B cell (primary cell): ENCODE measurements around the gene NAV2. TPM values are rescaled to one million over a fixed set of nuclear protein-coding genes. Genes with fewer than 3 reads are reported as not detected.

Experiments used
- ATAC-seq: fragments of 200-7000 bp; cut with Tn5 transposase; one replicate; pipeline ENCODE4 v1.10.0; 2021; ENCODE audit warnings: low read depth, mild to moderate bottlenecking, moderate number of reproducible peaks, moderate library complexity
- CTCF ChIA-PET: fragments of 350-600 bp; sonication (Branson Sonifier 250); formaldehyde crosslinking; loops from one replicate; lab custom pipeline; 2021; ENCODE audit warnings: antibody characterized with exemption, inconsistent platforms; lab: Charles Lee
- POLR2A ChIA-PET: fragments of 350-600 bp; sonication (Branson Sonifier 250); formaldehyde crosslinking; loops from one replicate; lab custom pipeline; 2021; ENCODE audit warnings: antibody characterized with exemption; lab: Charles Lee
- DNase-seq: peaks from one replicate; pipeline ENCODE4 v3.0.0; 2013
- H2AFZ ChIP-seq: 2 replicates; pipeline ENCODE4 v1.6.1; 2012; ENCODE audit warnings: mild to moderate bottlenecking, low read depth, low read length; ENCODE audit not compliant: insufficient read depth, poor library complexity, severe bottlenecking
- H3K27ac ChIP-seq, 2 donors: 1 replicate in 1 of 2; 2 replicates in 1 of 2; pipeline ENCODE4 v1.5.1; 2012 to 2013; ENCODE audit warnings: low read length in 2 of 2, mild to moderate bottlenecking in 2 of 2, moderate library complexity in 1 of 2
- H3K27me3 ChIP-seq, 4 experiments: fragments of 200-600 bp in 1 of 4; sonication (generic) in 1 of 4; replicated peaks in 1 of 4; 1 replicate in 2 of 4; 2 replicates in 2 of 4; pipeline versions ENCODE4 v1.6.1 to v1.7.0; 2013 to 2016; ENCODE audit warnings: low read length in 3 of 4, mild to moderate bottlenecking in 2 of 4, mixed read lengths in 1 of 4, moderate library complexity in 1 of 4; ENCODE audit not compliant: insufficient read depth in 4 of 4, control insufficient read depth in 3 of 4; ENCODE audit errors: control extremely low read depth in 1 of 4
- H3K36me3 ChIP-seq, 2 experiments: replicated peaks in 1 of 2; 1 replicate in 1 of 2; 2 replicates in 1 of 2; pipeline versions ENCODE4 v1.6.1 to v1.7.1; 2013; ENCODE audit warnings: low read length in 1 of 2; ENCODE audit not compliant: insufficient read depth in 2 of 2, control insufficient read depth in 1 of 2; ENCODE audit errors: control extremely low read depth in 1 of 2, extremely low read depth in 1 of 2
- H3K4me1 ChIP-seq, 2 donors: fragments of 200-600 bp in 1 of 2; sonication (generic) in 1 of 2; 1 replicate in 1 of 2; 2 replicates in 1 of 2; pipeline versions ENCODE4 v1.5.1 to v1.6.1; 2013 to 2017; ENCODE audit warnings: low read length in 2 of 2; ENCODE audit not compliant: control insufficient read depth in 2 of 2, insufficient read depth in 2 of 2
- H3K4me2 ChIP-seq: replicated peaks from 2 replicates; pipeline ENCODE3; 2012; ENCODE audit warnings: mild to moderate bottlenecking, low read depth, low read length; ENCODE audit not compliant: poor library complexity, severe bottlenecking
- H3K4me3 ChIP-seq, 5 experiments: fragments of 200-600 bp in 1 of 5; sonication (generic) in 1 of 5; 1 replicate in 3 of 5; 2 replicates in 2 of 5; pipeline versions ENCODE4 v1.5.1 to v1.7.0; 2011 to 2016; ENCODE audit warnings: low read length in 4 of 5, mild to moderate bottlenecking in 4 of 5, low read depth in 2 of 5, control low read depth in 1 of 5, moderate library complexity in 1 of 5; ENCODE audit not compliant: insufficient read depth in 1 of 5; ENCODE audit errors: control extremely low read depth in 1 of 5, extremely low read depth in 1 of 5
- H3K79me2 ChIP-seq: fragments of 200-600 bp; sonication (generic); one replicate; pipeline ENCODE4 v1.6.0; 2016; ENCODE audit warnings: low read length; ENCODE audit not compliant: control insufficient read depth, insufficient read depth
- H3K9ac ChIP-seq: fragments of 200-600 bp; sonication (generic); 2 replicates; pipeline ENCODE4 v1.6.1; 2017; ENCODE audit warnings: mild to moderate bottlenecking, low read length, moderate library complexity
- H3K9me3 ChIP-seq, 3 donors: one replicate each; pipeline versions ENCODE4 v1.6.1 to v1.7.1; 2013; ENCODE audit warnings: low read length in 2 of 3; ENCODE audit not compliant: control insufficient read depth in 2 of 3, insufficient read depth in 1 of 3; ENCODE audit errors: control extremely low read depth in 1 of 3
- H4K20me1 ChIP-seq: 2 replicates; pipeline ENCODE4 v1.6.0; 2012; ENCODE audit warnings: mild to moderate bottlenecking, low read length; ENCODE audit not compliant: insufficient read depth, control insufficient read depth, poor library complexity, severe bottlenecking
- H3K27ac Mint-ChIP-seq: one replicate; pipeline ENCODE4 v1.8.0; 2021; ENCODE audit warnings: mixed read lengths
- H3K27me3 Mint-ChIP-seq: one replicate; pipeline ENCODE4 v1.8.0; 2021; ENCODE audit warnings: mixed read lengths
- H3K4me1 Mint-ChIP-seq: one replicate; pipeline ENCODE4 v1.8.0; 2021; ENCODE audit warnings: mixed read lengths
- H3K4me3 Mint-ChIP-seq: one replicate; pipeline ENCODE4 v1.8.0; 2021; ENCODE audit warnings: mixed read lengths
- H3K9me3 Mint-ChIP-seq: one replicate; pipeline ENCODE4 v1.8.0; 2022; ENCODE audit warnings: mixed read lengths; ENCODE audit not compliant: insufficient read depth
- CTCF ChIP-seq: fragments of 200-600 bp; IDR thresholded peaks from one replicate; pipeline ENCODE4 v1.8.0; 2022; ENCODE audit warnings: antibody characterized with exemption, mild to moderate bottlenecking
- EZH2 ChIP-seq: IDR thresholded peaks from 2 replicates; pipeline ENCODE4 v1.6.1; 2012; ENCODE audit warnings: borderline replicate concordance, low read depth, mild to moderate bottlenecking, moderate library complexity, low read length; ENCODE audit not compliant: insufficient read depth, poor library complexity, severe bottlenecking
- WGBS: methylation state at CpG from one replicate; pipeline ENCODE4 v1.1.5; 2013; ENCODE audit warnings: missing lambda C conversion rate; ENCODE audit not compliant: insufficient coverage; 5-methylcytosine and 5-hydroxymethylcytosine counted together
- intact Hi-C: fragments of 100-400 bp; cut with micrococcal nuclease; formaldehyde crosslinking; loops from one replicate; pipeline ENCODE4 v1.10.0; 2022
- polyA plus RNA-seq: library from polyadenylated mRNA; depleted of rRNA; stranded (reverse); fragments of >200 nt; gene quantifications from 2 replicates; pipeline ENCODE4 v1.2.3, GENCODE V29; 2012
- total RNA-seq, 2 donors: library from RNA; stranded (reverse); fragments of 120-200 nt in 1 of 2; gene quantifications; 1 replicate in 1 of 2; 2 replicates in 1 of 2; pipeline versions ENCODE4 v1.2.3 to v1.2.4, GENCODE V29; 2013 to 2022

The NAV2 gene
- total and polyA plus RNA-seq, 2 donors (not counting 1 experiment from before 2014, with no cell fraction given), result 0.82 to 22.2 TPM

- POLR2A ChIA-PET, result no interaction called here
- Mint-ChIP-seq H3K4me1 (no peaks in the 10 kb centered on the region), H3K27me3 (peaks cover 9% of the 10 kb centered on the region), H3K9me3 (no peaks in the 10 kb centered on the region), H3K4me3 (no peak overlapping the region), H3K27ac (no peak overlapping the region)
- H2AFZ ChIP-seq, result no peak overlapping the region
- no peaks in the 10 kb centered on the region for H3K4me1 ChIP-seq
- H3K4me3 ChIP-seq, result no peak overlapping the region
- H3K36me3 ChIP-seq, result no peaks in the 10 kb centered on the region
- no peak overlapping the region for H3K27ac ChIP-seq
- no peak overlapping the region for H3K9ac ChIP-seq
- ATAC-seq (no peak), DNase-seq (no peak)
- H3K27me3 ChIP-seq, result peaks cover 0 to 7% (median 2%) of the 10 kb centered on the region in 4 experiments
- no peaks in the 10 kb centered on the region for H3K9me3 ChIP-seq
- H3K4me2 ChIP-seq, result no peak overlapping the region
- CTCF ChIA-PET, result interaction anchor here (0.6 to 1.6 kb wide), 2 partner anchors 10 to 307 kb away, joined by 3 to 4 read pairs; no protein-coding TSS in a partner anchor
- no peaks in the 10 kb centered on the region for H4K20me1 ChIP-seq
- H3K79me2 ChIP-seq, result no peaks in the 10 kb centered on the region
- intact Hi-C loops, result no loop called here
- 92% methylated on average over 3 of the region's 3 CpGs for WGBS
- TF ChIP-seq EZH2 (no peak), CTCF (no peak)
These were observed 105.2 kb downstream of the NAV2 start for GRCh38 chr11:19817870-19818269.

DNA sequence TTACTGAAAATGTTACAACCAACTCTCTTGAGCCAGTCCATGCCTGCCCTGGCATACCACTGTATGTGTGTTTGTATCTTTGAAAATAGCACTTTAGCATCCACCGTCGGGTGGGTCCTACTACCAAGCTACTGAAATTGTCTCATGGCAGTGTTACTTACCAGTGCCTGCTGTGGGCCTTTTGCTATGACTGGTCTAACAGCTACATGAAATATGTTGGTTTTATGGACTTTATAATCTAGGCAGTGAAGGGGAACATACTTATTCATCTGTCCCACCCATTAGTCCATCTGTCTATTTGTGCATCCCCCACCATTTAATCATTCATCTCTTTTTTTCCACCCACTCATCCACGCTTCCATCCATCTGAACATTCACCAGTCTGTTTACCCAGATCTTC, 106.0 kb downstream of the NAV2 start:
- no peaks in the 10 kb centered on the region for H3K4me1 ChIP-seq
- H3K9me3 ChIP-seq, result no peaks in the 10 kb centered on the region
- no peak for TF ChIP-seq CTCF
- TF ChIP-seq EZH2, result no peak
- ATAC-seq (no peak), DNase-seq (no peak)
- intact Hi-C loops, result no loop called here
- ChIA-PET CTCF (interaction anchor here (1.6 kb wide), 1 partner anchor 11 kb away, joined by 4 read pairs; no protein-coding TSS in a partner anchor), POLR2A (no interaction called here)
- no peak overlapping the region for H3K4me3 ChIP-seq
- H3K4me1 Mint-ChIP-seq, result no peaks in the 10 kb centered on the region
- H3K27ac ChIP-seq, result no peak overlapping the region
- 95% methylated on average over 3 of the region's 3 CpGs for WGBS
- no peak overlapping the region for H3K4me3 Mint-ChIP-seq
- no peaks in the 10 kb centered on the region for H3K79me2 ChIP-seq
- H4K20me1 ChIP-seq, result no peaks in the 10 kb centered on the region
- H3K4me2 ChIP-seq, result no peak overlapping the region
- no peak overlapping the region for H3K9ac ChIP-seq
- peaks cover 9% of the 10 kb centered on the region for H3K27me3 Mint-ChIP-seq
- no peaks in the 10 kb centered on the region for H3K9me3 Mint-ChIP-seq
- peaks cover 0 to 7% (median 2%) of the 10 kb centered on the region in 4 experiments for H3K27me3 ChIP-seq
- no peaks in the 10 kb centered on the region for H3K36me3 ChIP-seq
- no peak overlapping the region for H3K27ac Mint-ChIP-seq
- H2AFZ ChIP-seq, result no peak overlapping the region
